Measurements from ENCODE around the gene HLCS. TPM values are rescaled to one million over a fixed set of nuclear protein-coding genes. Genes with fewer than 3 reads are reported as not detected.

The HLCS gene
- total and polyA plus RNA-seq, 2 of the 4 experiments (the other 2 are of a cell fraction): 10.6 to 21.0 TPM

GRCh38 chr21:36922861-36923260, 43.6 kb downstream of the HLCS start:
- intact Hi-C loops (cut with micrococcal nuclease): no loop called here
- Histone ChIP-seq H2BK120ac (ENCODE audit: low read depth, low read length) (peak overlapping the region; percentile 21; the same call in 1 of the 2 replicates), H3K79me1 (ENCODE audit: low read depth in 1 of 2, low read length in 2 of 2) (peaks cover 6 to 30% of the 10 kb centered on the region in 2 experiments; a peak in 3 of 4 replicates), H3K9me1 (ENCODE audit: insufficient read depth, low read length) (no peaks in the 10 kb centered on the region), H2AK9ac (replicated peaks; ENCODE audit: low read depth, low read length, poor library complexity) (no peak overlapping the region), H3K9me3 (ENCODE audit: control insufficient read depth, insufficient read depth, low read length) (no peaks in the 10 kb centered on the region), H2BK15ac (ENCODE audit: low read depth, low read length) (no peak overlapping the region), H3K4me3 (ENCODE audit: insufficient read depth, low read depth, low read length) (no peak overlapping the region), H4K5ac (ENCODE audit: low read depth, low read length) (no peak overlapping the region), H4K8ac (ENCODE audit: low read depth in 2 of 2, low read length in 2 of 2) (no peak overlapping the region), H3K56ac (ENCODE audit: extremely low read depth, insufficient read depth, low read length) (no peak overlapping the region), H3K18ac (ENCODE audit: low read depth, low read length) (no peak overlapping the region), H2BK5ac (ENCODE audit: low read depth, low read length, poor library complexity, severe bottlenecking) (no peak overlapping the region), H3K4me2 (ENCODE audit: low read depth, low read length) (no peak overlapping the region), H4K91ac (ENCODE audit: insufficient read depth, low read depth, low read length) (no peak overlapping the region), H3K27me3 (ENCODE audit: control insufficient read depth, insufficient read depth, low read length) (no peaks in the 10 kb centered on the region), H2BK20ac (ENCODE audit: low read depth, low read length) (no peak overlapping the region), H2AK5ac (ENCODE audit: low read depth, low read length) (no peak overlapping the region), H4K20me1 (ENCODE audit: insufficient read depth, low read length) (peaks cover 3% of the 10 kb centered on the region; the same call in 1 of the 2 replicates), H3K4me1 (ENCODE audit: control insufficient read depth, insufficient read depth, low read length) (peaks cover 13% of the 10 kb centered on the region), H3K23ac (ENCODE audit: low read depth, low read length) (no peak overlapping the region), H3K27ac (ENCODE audit: insufficient read depth, low read length) (no peak overlapping the region), H3K4ac (ENCODE audit: low read depth, low read length) (no peak overlapping the region), H3K14ac (replicated peaks; ENCODE audit: low read depth, low read length) (no peak overlapping the region), H3K9ac (ENCODE audit: low read depth, low read length) (no peak overlapping the region), H2AFZ (replicated peaks; ENCODE audit: low read length, poor library complexity) (no peak overlapping the region), H3K36me3 (ENCODE audit: control insufficient read depth, insufficient read depth, low read length) (no peaks in the 10 kb centered on the region)
- DNase-seq (no peak), ATAC-seq (ENCODE audit: low read depth) (no peak)
- no CpG with 5 or more reads among the region's 18 CpGs for WGBS, 2 experiments (ENCODE audit: extremely low coverage in 2 of 2, insufficient read length in 1 of 2)
- in situ Hi-C loops (cut with MboI; ENCODE audit: low sequenced_read_pairs): no loop called here
- dilution Hi-C loops (cut with HindIII; ENCODE audit: low sequenced_read_pairs, unreplicated experiment): no loop called here
- POLR2A ChIA-PET (ENCODE audit: unreplicated experiment): no interaction called here
- CTCF ChIA-PET: no interaction called here
- TF ChIP-seq USF2 (IDR thresholded peaks at IDR 0.05; ENCODE audit: low read depth, low read length) (no peak), ELK1 (IDR thresholded peaks at IDR 0.05; ENCODE audit: borderline replicate concordance, low read depth, low read length) (no peak), POLR2A (IDR thresholded peaks at IDR 0.05; ENCODE audit: low read depth, low read length) (no peak), SMC3 (IDR thresholded peaks at IDR 0.05; ENCODE audit: low read depth, low read length) (no peak), RCOR1 (IDR thresholded peaks at IDR 0.05; ENCODE audit: insufficient replicate concordance, low read length) (no peak), MXI1 (IDR thresholded peaks at IDR 0.05; ENCODE audit: borderline replicate concordance, low read depth, low read length) (no peak), BHLHE40 (IDR thresholded peaks at IDR 0.05; ENCODE audit: low read depth, low read length) (no peak), MAZ (IDR thresholded peaks at IDR 0.05; ENCODE audit: borderline replicate concordance, low read depth, low read length) (no peak), MAFK (IDR thresholded peaks at IDR 0.05; ENCODE audit: low read depth, low read length) (no peak), CEBPB (IDR thresholded peaks at IDR 0.05; ENCODE audit: low read depth, low read length) (no peak), FOS (IDR thresholded peaks at IDR 0.05; ENCODE audit: low read depth, low read length) (no peak), RFX5 (IDR thresholded peaks at IDR 0.05; ENCODE audit: low read depth, low read length) (no peak), CTCF (conservative IDR thresholded peaks at IDR 0.05; ENCODE audit: low read depth, low read length) (no peak), CHD1 (IDR thresholded peaks at IDR 0.05; ENCODE audit: low read depth, low read length) (no peak), RAD21 (IDR thresholded peaks at IDR 0.05; ENCODE audit: low read length) (no peak), NFE2L2 (IDR thresholded peaks at IDR 0.05; ENCODE audit: low read depth, low read length) (no peak)
- BruUV-seq (replicated peaks): no TSS peak

Data from IMR-90 (cell line).